Natural killer cell (primary cell): ENCODE results near the gene HOXB4. TPM values are rescaled to one million over a fixed set of nuclear protein-coding genes. Genes with fewer than 3 reads are reported as not detected.

Experiments used
- ATAC-seq, 3 donors: fragments of 150-1000 bp in 2 of 3; fragments of 200-7000 bp in 1 of 3; cut with Tn5 transposase; 1 replicate in 1 of 3; 2 replicates in 2 of 3; pipeline ENCODE4 v1.10.0; 2021; ENCODE audit warnings: mild to moderate bottlenecking in 2 of 3, moderate library complexity in 2 of 3
- DNase-seq, 2 donors: peaks; one replicate each; pipeline versions ENCODE4 v3.0.0 to v3.0.0-alpha.2; 2013 to 2021; ENCODE audit warnings: mixed read lengths in 1 of 2
- H3K27ac ChIP-seq: one replicate; pipeline ENCODE4 v1.5.1; 2013; ENCODE audit warnings: mild to moderate bottlenecking, low read length
- H3K27me3 ChIP-seq: one replicate; pipeline ENCODE4 v1.6.1; 2013; ENCODE audit warnings: low read length; ENCODE audit not compliant: control insufficient read depth, insufficient read depth
- H3K36me3 ChIP-seq: one replicate; pipeline ENCODE4 v1.6.1; 2013; ENCODE audit warnings: low read length; ENCODE audit not compliant: control insufficient read depth, insufficient read depth
- H3K4me1 ChIP-seq: one replicate; pipeline ENCODE4 v1.6.1; 2013; ENCODE audit warnings: low read length; ENCODE audit not compliant: control insufficient read depth, insufficient read depth
- H3K4me3 ChIP-seq: one replicate; pipeline ENCODE4 v1.5.1; 2013; ENCODE audit warnings: low read length
- H3K9me3 ChIP-seq: one replicate; pipeline ENCODE4 v1.6.1; 2013; ENCODE audit warnings: low read length; ENCODE audit not compliant: control insufficient read depth, insufficient read depth
- H3K27ac Mint-ChIP-seq, 2 donors: one replicate each; pipeline ENCODE4 v1.8.0; 2022; ENCODE audit warnings: mild to moderate bottlenecking in 2 of 2, mixed read lengths in 2 of 2, moderate library complexity in 1 of 2
- H3K27me3 Mint-ChIP-seq, 2 donors: one replicate each; pipeline ENCODE4 v1.8.0; 2022; ENCODE audit warnings: low read depth in 2 of 2, mixed read lengths in 2 of 2
- H3K36me3 Mint-ChIP-seq: one replicate; pipeline ENCODE4 v1.8.0; 2022; ENCODE audit warnings: mixed read lengths
- H3K4me1 Mint-ChIP-seq, 2 donors: one replicate each; pipeline ENCODE4 v1.8.0; 2022; ENCODE audit warnings: mixed read lengths in 2 of 2
- H3K4me3 Mint-ChIP-seq: one replicate; pipeline ENCODE4 v1.8.0; 2022; ENCODE audit warnings: mild to moderate bottlenecking, moderate library complexity, mixed read lengths
- H3K9me3 Mint-ChIP-seq, 2 donors: one replicate each; pipeline ENCODE4 v1.8.0; 2022; ENCODE audit warnings: mixed read lengths in 2 of 2
- CTCF ChIP-seq: fragments of 200-600 bp; IDR thresholded peaks from one replicate; pipeline ENCODE4 v1.8.0; 2022; ENCODE audit warnings: antibody characterized with exemption
- WGBS: methylation state at CpG from one replicate; pipeline ENCODE4 v1.1.7; 2013; ENCODE audit warnings: missing lambda C conversion rate; ENCODE audit not compliant: insufficient coverage; 5-methylcytosine and 5-hydroxymethylcytosine counted together
- intact Hi-C: fragments of 100-400 bp; cut with micrococcal nuclease; formaldehyde crosslinking; loops from one replicate; pipeline ENCODE4 v1.14.2; 2022
- total RNA-seq, 4 donors: library from RNA; stranded (reverse); fragments of 120-200 nt in 1 of 4; gene quantifications; one replicate each; pipeline versions ENCODE4 v1.2.3 to v1.2.4, GENCODE V29; 2013 to 2022

Gene HOXB4
- total RNA-seq, 3 donors from 2014 or later (not counting 1 experiment from before 2014, with no cell fraction given), result 3.5 to 6.7 (median 5.7) TPM

GRCh38 chr17:48574505-48575065 is 3.6 kb downstream of the HOXB4 start:
- Histone ChIP-seq H3K4me1 (peaks cover 49% of the 10 kb centered on the region), H3K36me3 (no peaks in the 10 kb centered on the region), H3K27ac (no peak overlapping the region), H3K4me3 (no peak overlapping the region), H3K27me3 (peaks cover 6% of the 10 kb centered on the region), H3K9me3 (no peaks in the 10 kb centered on the region)
- intact Hi-C loops, result no loop called here
- Mint-ChIP-seq H3K4me3 (peak overlapping the region; percentile 25), H3K27ac (no peak overlapping the region), H3K9me3 (no peaks in the 10 kb centered on the region), H3K27me3 (peaks cover 8 to 10% of the 10 kb centered on the region in 2 donors), H3K36me3 (no peaks in the 10 kb centered on the region), H3K4me1 (peaks cover 34 to 57% of the 10 kb centered on the region in 2 donors)
- WGBS, result 94% methylated on average over 8 of the region's 8 CpGs
- no peak for ATAC-seq
- DNase-seq, result no peak
- TF ChIP-seq CTCF, result no peak

- H3K27ac Mint-ChIP-seq, result no peak overlapping the region
- peaks cover 21 to 36% of the 10 kb centered on the region in 2 donors for H3K4me1 Mint-ChIP-seq
- Histone ChIP-seq H3K36me3 (no peaks in the 10 kb centered on the region), H3K27me3 (no peaks in the 10 kb centered on the region), H3K9me3 (no peaks in the 10 kb centered on the region), H3K27ac (no peak overlapping the region), H3K4me3 (no peak overlapping the region), H3K4me1 (peaks cover 32% of the 10 kb centered on the region)
- no peaks in the 10 kb centered on the region for H3K36me3 Mint-ChIP-seq
- no peak overlapping the region for H3K4me3 Mint-ChIP-seq
- TF ChIP-seq CTCF, result no peak
- intact Hi-C loops, result no loop called here
- no peak for DNase-seq
- H3K27me3 Mint-ChIP-seq, result peaks cover 0 to 10% of the 10 kb centered on the region in 2 donors
- no CpG with 5 or more reads among the region's 1 CpG for WGBS
- ATAC-seq, result no peak
- no peaks in the 10 kb centered on the region for H3K9me3 Mint-ChIP-seq
Observed at GRCh38 chr17:48571826-48572417, 6.2 kb downstream of the HOXB4 start.

GRCh38 chr17:48571024-48571818 is 6.9 kb downstream of the HOXB4 start:
- Histone ChIP-seq H3K36me3 (no peaks in the 10 kb centered on the region), H3K27me3 (no peaks in the 10 kb centered on the region), H3K4me1 (peaks cover 26% of the 10 kb centered on the region), H3K27ac (no peak overlapping the region), H3K4me3 (no peak overlapping the region), H3K9me3 (no peaks in the 10 kb centered on the region)
- no peak for TF ChIP-seq CTCF
- ATAC-seq (no peak), DNase-seq (no peak)
- WGBS, result 83% methylated on average over 25 of the region's 26 CpGs
- Mint-ChIP-seq H3K9me3 (no peaks in the 10 kb centered on the region), H3K27ac (no peak overlapping the region), H3K4me3 (no peak overlapping the region), H3K4me1 (peaks cover 21 to 34% of the 10 kb centered on the region in 2 donors), H3K36me3 (no peaks in the 10 kb centered on the region), H3K27me3 (peaks cover 0 to 10% of the 10 kb centered on the region in 2 donors)
- intact Hi-C loops, result no loop called here
